Measurements from ENCODE around the gene UNC13C. TPM values are rescaled to one million over a fixed set of nuclear protein-coding genes. Genes with fewer than 3 reads are reported as not detected.
A peak's percentile ranks its signal among the peaks of the same experiment; 100 is the strongest.
"Not testable (repeated sequence)": the region's sequence is repeated elsewhere in the genome, so short reads cannot be mapped to it uniquely, and the experiment has no call there.

Gene UNC13C
- total RNA-seq, result 0.13 TPM in 1 of 2 replicates, not detected in the other
- long read RNA-seq, result 0 reads

- Mint-ChIP-seq H3K36me3 (ENCODE audit: unreplicated experiment) (no peaks in the 10 kb centered on the region), H3K4me3 (ENCODE audit: unreplicated experiment) (peak within 1 kb of the TSS; percentile 73), H3K9me3 (ENCODE audit: unreplicated experiment) (no peaks in the 10 kb centered on the region), H3K27ac (ENCODE audit: unreplicated experiment) (no peak within 1 kb of the TSS), H3K27me3 (ENCODE audit: unreplicated experiment) (peaks cover 32% of the 10 kb centered on the region), H3K4me1 (ENCODE audit: unreplicated experiment) (peaks cover 7% of the 10 kb centered on the region)
- TF ChIP-seq CTCF (IDR thresholded peaks at IDR 0.05), result no peak
- no peak for DNase-seq (ENCODE audit: extremely low spot score, unreplicated experiment)
Observed at GRCh38 chr15:53978253-53978906, at the start of gene UNC13C. Gene UNC13C (plus strand): TSS chr15:53978441. CDS start chr15:54012904, 34,463 bp downstream.

GRCh38 chr15:53936137-53936536 lies 42.1 kb upstream of the UNC13C start:
- H3K27ac Mint-ChIP-seq (ENCODE audit: unreplicated experiment), result no peak overlapping the region
- no peaks in the 10 kb centered on the region for H3K4me1 Mint-ChIP-seq (ENCODE audit: unreplicated experiment)
- H3K4me3 Mint-ChIP-seq (ENCODE audit: unreplicated experiment), result no peak overlapping the region

GRCh38 chr15:53937632-53938031 lies 40.6 kb upstream of the UNC13C start:
- H3K36me3 Mint-ChIP-seq (ENCODE audit: unreplicated experiment); H3K4me3 Mint-ChIP-seq (ENCODE audit: unreplicated experiment); DNase-seq (ENCODE audit: extremely low spot score, unreplicated experiment); H3K27ac Mint-ChIP-seq (ENCODE audit: unreplicated experiment); H3K27me3 Mint-ChIP-seq (ENCODE audit: unreplicated experiment); H3K4me1 Mint-ChIP-seq (ENCODE audit: unreplicated experiment): not testable (repeated sequence)
- H3K9me3 Mint-ChIP-seq (ENCODE audit: unreplicated experiment), result peaks cover 40% of the 10 kb centered on the region

More at GRCh38 chr15:53936137-53936536, 42.1 kb upstream of the UNC13C start:
- no peaks in the 10 kb centered on the region for H3K27me3 Mint-ChIP-seq (ENCODE audit: unreplicated experiment)
- TF ChIP-seq CTCF (IDR thresholded peaks at IDR 0.05), result no peak
- H3K9me3 Mint-ChIP-seq (ENCODE audit: unreplicated experiment), result peaks cover 38% of the 10 kb centered on the region
- no peak for DNase-seq (ENCODE audit: extremely low spot score, unreplicated experiment)
- H3K36me3 Mint-ChIP-seq (ENCODE audit: unreplicated experiment), result no peaks in the 10 kb centered on the region

- no peak for TF ChIP-seq CTCF (IDR thresholded peaks at IDR 0.05)
- no peaks in the 10 kb centered on the region for H3K36me3 Mint-ChIP-seq (ENCODE audit: unreplicated experiment)
- no peaks in the 10 kb centered on the region for H3K27me3 Mint-ChIP-seq (ENCODE audit: unreplicated experiment)
- no peak overlapping the region for H3K4me3 Mint-ChIP-seq (ENCODE audit: unreplicated experiment)
- no peak overlapping the region for H3K27ac Mint-ChIP-seq (ENCODE audit: unreplicated experiment)
- DNase-seq (ENCODE audit: extremely low spot score, unreplicated experiment), result no peak
- H3K9me3 Mint-ChIP-seq (ENCODE audit: unreplicated experiment), result peaks cover 12% of the 10 kb centered on the region
- H3K4me1 Mint-ChIP-seq (ENCODE audit: unreplicated experiment), result no peaks in the 10 kb centered on the region
Observed at GRCh38 chr15:53950572-53950971, 27.7 kb upstream of the UNC13C start.

- H3K4me3 Mint-ChIP-seq (ENCODE audit: unreplicated experiment), result no peak overlapping the region
- no peak overlapping the region for H3K27ac Mint-ChIP-seq (ENCODE audit: unreplicated experiment)
- no peaks in the 10 kb centered on the region for H3K27me3 Mint-ChIP-seq (ENCODE audit: unreplicated experiment)
- no peak for DNase-seq (ENCODE audit: extremely low spot score, unreplicated experiment)
- TF ChIP-seq CTCF (IDR thresholded peaks at IDR 0.05), result no peak
- H3K4me1 Mint-ChIP-seq (ENCODE audit: unreplicated experiment), result no peaks in the 10 kb centered on the region
- no peaks in the 10 kb centered on the region for H3K36me3 Mint-ChIP-seq (ENCODE audit: unreplicated experiment)
- no peaks in the 10 kb centered on the region for H3K9me3 Mint-ChIP-seq (ENCODE audit: unreplicated experiment)
Observed at GRCh38 chr15:53955396-53955795, 22.8 kb upstream of the UNC13C start.

Measured in osteocyte (in vitro differentiated cells).